SH-SY5Y (cell line): ENCODE data around the gene ONECUT2.

Experiments
- GATA2 ChIP-seq: IDR thresholded peaks from 2 replicates; pipeline ENCODE4 v1.6.1; 2011; ENCODE audit warnings: mild to moderate bottlenecking, low read depth, low read length
- GATA3 ChIP-seq: IDR thresholded peaks from 2 replicates; pipeline ENCODE4 v1.6.1; 2011; ENCODE audit warnings: low read depth, mild to moderate bottlenecking, low read length, moderate library complexity

GRCh38 chr18:57390044-57390443 lies 45.1 kb upstream of the ONECUT2 start:
- TF ChIP-seq GATA2 (no peak), GATA3 (no peak)
